Common myeloid progenitor, CD34-positive (primary cell): Measurements from ENCODE around the gene HTRA3.

ENCODE experiments used
- CTCF ChIA-PET: fragments of 350-600 bp; sonication (Branson Sonifier 250); formaldehyde crosslinking; loops from one replicate; lab custom pipeline; 2021; ENCODE audit warnings: antibody characterized with exemption; lab: Charles Lee
- POLR2A ChIA-PET: fragments of 350-600 bp; sonication (Branson Sonifier 250); formaldehyde crosslinking; loops from one replicate; lab custom pipeline; 2021; ENCODE audit warnings: antibody characterized with exemption; lab: Charles Lee
- DNase-seq, 3 donors: peaks; one replicate each; pipeline versions ENCODE4 v3.0.0 to v3.0.0-alpha.2; 2013
- H3K27ac ChIP-seq, 2 experiments: 1 replicate in 1 of 2; 2 replicates in 1 of 2; pipeline ENCODE4 v1.7.0; 2013; ENCODE audit warnings: inconsistent platforms in 2 of 2, low read length in 2 of 2, mild to moderate bottlenecking in 2 of 2, low read depth in 1 of 2, moderate library complexity in 1 of 2; ENCODE audit not compliant: severe bottlenecking in 2 of 2, insufficient read depth in 1 of 2, poor library complexity in 1 of 2
- H3K27me3 ChIP-seq, 5 experiments: replicated peaks in 2 of 5; 1 replicate in 3 of 5; 2 replicates in 2 of 5; pipeline versions ENCODE4 v1.6.1 to v1.7.0; 2013; ENCODE audit warnings: low read length in 4 of 5, mild to moderate bottlenecking in 2 of 5, moderate library complexity in 2 of 5, inconsistent platforms in 1 of 5; ENCODE audit not compliant: insufficient read depth in 5 of 5, control insufficient read depth in 4 of 5
- H3K36me3 ChIP-seq, 4 experiments: 1 replicate in 2 of 4; 2 replicates in 2 of 4; pipeline versions ENCODE4 v1.6.1 to v1.7.0; 2013; ENCODE audit warnings: low read length in 3 of 4, control low read depth in 1 of 4, mild to moderate bottlenecking in 1 of 4; ENCODE audit not compliant: control insufficient read depth in 4 of 4, insufficient read depth in 4 of 4
- H3K4me1 ChIP-seq, 4 experiments: 1 replicate in 3 of 4; 2 replicates in 1 of 4; pipeline versions ENCODE4 v1.6.1 to v1.7.1; 2013; ENCODE audit warnings: low read length in 3 of 4, mild to moderate bottlenecking in 3 of 4, control low read depth in 1 of 4, inconsistent platforms in 1 of 4, moderate library complexity in 1 of 4; ENCODE audit not compliant: control insufficient read depth in 4 of 4, insufficient read depth in 4 of 4; ENCODE audit errors: control extremely low read depth in 1 of 4
- H3K4me3 ChIP-seq, 7 experiments: 1 replicate in 4 of 7; 2 replicates in 3 of 7; pipeline versions ENCODE4 v1.5.1 to v1.7.0; 2013; ENCODE audit warnings: mild to moderate bottlenecking in 7 of 7, low read length in 6 of 7, moderate library complexity in 6 of 7, inconsistent platforms in 2 of 7, low read depth in 2 of 7, control low read depth in 1 of 7; ENCODE audit not compliant: insufficient read depth in 4 of 7, control insufficient read depth in 1 of 7; ENCODE audit errors: extremely low read depth in 1 of 7
- H3K9me3 ChIP-seq, 5 experiments: 1 replicate in 4 of 5; 2 replicates in 1 of 5; pipeline versions ENCODE4 v1.6.1 to v1.7.1; 2013; ENCODE audit warnings: low read length in 4 of 5, mild to moderate bottlenecking in 2 of 5, inconsistent platforms in 1 of 5, low read depth in 1 of 5, moderate library complexity in 1 of 5; ENCODE audit not compliant: control insufficient read depth in 4 of 5, insufficient read depth in 2 of 5; ENCODE audit errors: control extremely low read depth in 1 of 5
- WGBS: methylation state at CpG from one replicate; pipeline ENCODE4 v1.1.5; 2013; ENCODE audit not compliant: insufficient coverage; 5-methylcytosine and 5-hydroxymethylcytosine counted together

Gene HTRA3

DNA sequence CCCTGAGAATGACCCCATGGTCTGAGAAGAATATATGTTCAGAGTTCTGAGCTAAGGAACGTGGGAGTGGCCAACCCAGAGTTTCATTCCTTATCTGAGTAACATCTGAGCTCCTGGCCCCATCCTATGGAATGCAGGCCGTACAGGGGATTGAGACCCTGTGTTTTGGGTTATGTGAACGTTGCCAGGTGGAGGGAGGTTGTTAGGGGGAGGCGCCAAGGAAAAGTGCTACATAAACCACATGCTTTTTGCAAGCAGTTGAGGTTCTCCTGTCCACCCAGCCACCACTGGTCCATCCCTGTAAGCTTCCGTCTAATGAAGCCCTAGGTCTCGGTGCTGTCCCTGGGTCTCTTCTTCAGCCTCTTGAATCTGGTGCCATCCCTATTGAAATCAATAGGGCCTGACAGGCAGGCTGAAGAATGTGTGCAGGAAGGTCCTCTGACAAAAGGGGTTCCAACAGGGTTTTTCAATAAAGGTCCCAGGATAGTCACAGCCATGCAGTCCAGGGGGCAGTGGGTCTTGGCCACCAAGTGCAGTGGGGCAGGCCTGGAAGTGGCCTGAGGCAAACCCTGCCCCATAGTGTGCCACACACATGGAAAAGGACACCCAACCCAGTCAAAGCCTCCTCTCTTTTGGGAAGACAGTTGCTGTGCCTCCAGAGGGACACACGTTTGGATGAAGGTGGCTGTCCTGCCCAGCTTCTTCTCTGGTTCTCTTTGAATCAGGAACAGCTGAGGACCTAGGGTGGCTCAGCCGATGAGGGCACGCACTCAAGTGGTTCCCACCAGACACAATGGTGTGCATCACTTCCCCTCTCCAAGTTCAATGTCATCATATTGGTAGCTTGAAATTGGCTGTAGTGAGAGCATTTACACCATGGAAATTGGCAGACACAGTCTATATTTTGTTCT, 53.5 kb downstream of the HTRA3 start:
- CTCF ChIA-PET = interaction anchor here (0.9 to 1.3 kb wide), 2 partner anchors 19 to 81 kb away, joined by 3 to 5 read pairs; no protein-coding TSS in a partner anchor
- no peak overlapping the region for H3K27ac ChIP-seq

DNA sequence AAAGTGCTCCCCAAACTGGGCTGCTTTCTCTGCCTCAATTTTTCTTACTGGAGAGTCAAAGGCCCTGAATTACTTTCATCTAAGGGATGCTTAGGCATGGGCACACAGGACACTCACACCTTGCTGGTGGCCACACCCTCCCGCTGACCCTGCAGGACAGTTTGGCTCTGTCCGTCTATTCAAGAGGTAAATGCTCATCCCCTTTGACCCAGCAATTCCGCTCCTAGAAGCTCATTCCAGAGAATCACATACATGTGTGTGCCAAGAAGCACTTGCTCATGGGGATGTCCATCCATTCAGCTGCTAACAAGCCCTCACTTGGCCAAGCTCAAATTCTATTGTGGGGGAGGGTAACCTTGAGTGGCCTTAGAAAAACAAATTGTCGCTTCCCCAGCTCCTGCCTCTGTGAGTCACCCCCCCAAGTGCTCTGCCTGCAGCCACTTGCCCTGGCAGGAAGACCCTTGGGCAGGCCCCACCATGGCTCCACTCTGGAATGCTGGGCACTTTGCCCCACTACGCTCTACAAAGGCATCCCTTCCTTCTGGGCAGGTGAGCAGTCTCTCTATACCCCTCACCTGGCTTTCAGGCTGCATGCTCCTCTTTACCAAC, 54.5 kb downstream of the HTRA3 start:
- H3K27me3 ChIP-seq = no peaks in the 10 kb centered on the region
- peaks cover 0 to 12% (median 11%) of the 10 kb centered on the region in 4 experiments for H3K4me1 ChIP-seq
- 100% methylated on average over 5 of the region's 5 CpGs for WGBS
- H3K36me3 ChIP-seq = no peaks in the 10 kb centered on the region
- ChIA-PET CTCF (interaction anchor here (1.3 kb wide), 1 partner anchor 20 kb away, joined by 5 read pairs; no protein-coding TSS in a partner anchor), POLR2A (no interaction called here)
- H3K27ac ChIP-seq = no peak overlapping the region
- no peak overlapping the region for H3K4me3 ChIP-seq
- no peak for DNase-seq
- H3K9me3 ChIP-seq = peaks cover 0 to 19% (median 0%) of the 10 kb centered on the region in 5 experiments

More for the DNA sequence above, 53.5 kb downstream of the HTRA3 start:
- WGBS = 100% methylated on average over 6 of the region's 9 CpGs
- POLR2A ChIA-PET = no interaction called here
- Histone ChIP-seq H3K4me1 (peaks cover 0 to 12% (median 11%) of the 10 kb centered on the region in 4 experiments), H3K9me3 (peaks cover 0 to 19% (median 0%) of the 10 kb centered on the region in 5 experiments), H3K27me3 (no peaks in the 10 kb centered on the region), H3K36me3 (no peaks in the 10 kb centered on the region), H3K4me3 (no peak overlapping the region)
- DNase-seq = no peak

DNA sequence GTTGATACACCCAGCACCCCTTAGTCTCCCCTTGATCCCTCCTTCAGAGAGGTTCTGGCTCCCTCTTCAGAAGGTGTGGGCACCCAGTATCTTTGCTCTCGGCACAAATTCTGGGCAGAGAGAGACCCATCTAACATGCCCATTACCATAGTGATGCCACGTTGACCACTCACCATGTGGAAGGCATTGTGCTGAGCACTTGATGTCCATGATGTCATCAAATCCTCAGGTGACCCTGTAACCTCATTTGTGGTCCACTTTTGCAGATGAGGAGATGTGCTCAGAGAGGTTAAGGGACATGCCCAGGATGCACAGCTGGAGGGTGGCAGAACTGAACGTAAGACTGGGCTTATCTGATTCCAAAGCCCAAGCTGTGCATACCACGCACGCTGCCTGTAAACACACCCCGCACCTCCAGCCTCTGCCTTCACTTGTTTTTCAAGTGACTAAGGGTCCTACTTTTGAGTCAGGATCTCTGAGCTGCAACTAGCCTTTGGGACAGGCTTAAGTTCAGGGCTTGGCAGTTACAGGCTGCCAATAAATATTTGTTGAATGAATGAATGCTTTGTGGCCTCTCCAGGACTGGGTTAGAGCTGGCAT, 55.2 kb downstream of the HTRA3 start:
- H3K27ac ChIP-seq = no peak overlapping the region
- DNase-seq = no peak
- ChIA-PET CTCF (no interaction called here), POLR2A (no interaction called here)
- peaks cover 0 to 8% (median 6%) of the 10 kb centered on the region in 4 experiments for H3K4me1 ChIP-seq
- WGBS = 100% methylated on average over 6 of the region's 6 CpGs
- no peak overlapping the region for H3K4me3 ChIP-seq
- peaks cover 0 to 19% (median 0%) of the 10 kb centered on the region in 5 experiments for H3K9me3 ChIP-seq
- H3K36me3 ChIP-seq = no peaks in the 10 kb centered on the region
- no peaks in the 10 kb centered on the region for H3K27me3 ChIP-seq

DNA sequence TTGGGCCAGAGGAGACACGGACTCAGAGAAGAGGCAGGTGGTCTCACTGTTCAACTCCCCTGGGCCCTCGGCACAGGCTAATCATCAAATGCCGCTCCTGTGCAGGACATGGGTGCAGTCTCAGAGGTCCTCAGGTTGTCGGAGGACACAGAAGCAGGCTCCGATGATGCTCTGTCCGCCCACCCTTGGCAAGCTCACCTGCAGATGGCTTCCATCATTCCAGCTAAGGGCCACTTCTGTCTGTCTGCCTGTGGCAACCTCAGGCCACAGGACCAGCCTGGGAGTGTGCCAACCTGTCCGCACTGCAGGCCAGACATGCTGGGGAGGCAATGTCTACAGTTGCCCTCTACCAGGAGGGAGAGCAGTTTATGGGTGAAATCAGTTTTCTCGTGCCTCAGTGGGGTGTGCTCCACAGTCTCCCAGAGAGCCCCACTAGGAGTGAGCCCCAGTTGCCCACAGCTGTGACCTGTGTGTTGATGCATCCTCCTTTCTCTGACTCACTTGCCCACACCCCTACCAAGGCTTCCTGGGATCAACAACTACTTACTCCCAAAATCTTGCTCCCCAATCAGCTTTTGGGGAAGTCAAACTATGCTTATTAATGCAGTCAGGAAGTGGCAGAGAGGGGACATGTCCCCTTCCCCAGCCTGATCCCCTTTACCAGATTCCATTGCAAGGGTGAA, 55.9 kb downstream of the HTRA3 start:
- Histone ChIP-seq H3K4me1 (peaks cover 0 to 2% (median 0%) of the 10 kb centered on the region in 4 experiments), H3K27ac (no peak overlapping the region), H3K27me3 (no peaks in the 10 kb centered on the region), H3K4me3 (no peak overlapping the region), H3K9me3 (peaks cover 0 to 19% (median 0%) of the 10 kb centered on the region in 5 experiments), H3K36me3 (no peaks in the 10 kb centered on the region)
- POLR2A ChIA-PET = no interaction called here
- whole genome bisulfite sequencing = 86% methylated on average over 6 of the region's 8 CpGs
- CTCF ChIA-PET = no interaction called here
- DNase-seq = no peak

DNA sequence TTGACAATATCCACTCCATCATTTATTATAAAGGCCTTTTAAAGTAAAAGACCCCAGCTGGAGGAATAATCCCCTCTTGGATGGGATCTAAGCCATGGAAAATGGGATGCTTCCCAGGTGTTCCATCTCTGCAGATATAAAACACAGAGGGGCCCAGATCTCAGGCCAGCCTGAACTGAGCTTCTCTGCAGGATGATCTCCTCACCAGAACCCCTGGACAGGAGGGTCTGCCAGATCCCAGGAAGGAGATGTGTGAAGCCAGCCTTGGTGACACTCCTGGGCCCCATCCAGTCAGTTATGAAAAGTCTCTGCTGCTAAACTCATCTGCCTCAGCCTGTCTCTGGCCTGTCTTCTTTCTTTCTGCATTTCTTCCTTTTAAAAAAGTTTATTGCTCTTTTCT, 56.7 kb downstream of the HTRA3 start:
- Histone ChIP-seq H3K27me3 (no peaks in the 10 kb centered on the region), H3K27ac (no peak overlapping the region), H3K4me3 (no peak overlapping the region), H3K9me3 (peaks cover 0 to 19% (median 0%) of the 10 kb centered on the region in 5 experiments), H3K4me1 (peaks cover 0 to 4% (median 3%) of the 10 kb centered on the region in 4 experiments), H3K36me3 (no peaks in the 10 kb centered on the region)
- DNase-seq = no peak
- POLR2A ChIA-PET = no interaction called here
- CTCF ChIA-PET = no interaction called here

DNA sequence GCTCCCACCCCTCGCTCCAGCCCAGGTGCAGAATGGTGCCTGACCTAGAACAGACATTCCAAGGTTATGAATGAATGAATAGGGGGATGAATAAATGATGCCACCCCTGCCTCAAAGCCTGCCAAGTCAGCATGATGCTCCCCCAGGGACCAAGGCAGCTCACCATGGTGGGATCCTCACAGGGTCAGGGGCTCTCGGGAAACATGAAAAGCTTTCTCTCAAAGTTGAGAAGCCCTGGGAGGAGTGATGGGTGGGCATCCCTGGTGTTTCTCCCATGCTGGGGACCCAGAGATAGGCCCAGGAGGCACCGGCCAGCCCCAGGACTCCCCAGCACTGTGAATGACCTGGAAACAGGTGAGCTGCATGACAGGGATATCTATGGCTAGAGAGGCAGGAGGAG, 58.9 kb downstream of the HTRA3 start:
- 100% methylated on average over 2 of the region's 3 CpGs for WGBS
- Histone ChIP-seq H3K36me3 (no peaks in the 10 kb centered on the region), H3K4me3 (no peak overlapping the region), H3K9me3 (peaks cover 0 to 15% (median 0%) of the 10 kb centered on the region in 5 experiments), H3K27ac (no peak overlapping the region), H3K27me3 (no peaks in the 10 kb centered on the region), H3K4me1 (peaks cover 0 to 6% (median 4%) of the 10 kb centered on the region in 4 experiments)
- CTCF ChIA-PET = no interaction called here
- DNase-seq = no peak
- POLR2A ChIA-PET = no interaction called here
